Lung (tissue), 16 donors: ENCODE results near the gene ESYT1. TPM values are rescaled to one million over a fixed set of nuclear protein-coding genes. Genes with fewer than 3 reads are reported as not detected.

Experiments
- ATAC-seq: fragments of 200-7000 bp; cut with Tn5 transposase; one replicate; pipeline ENCODE4 v1.9.1; 2020; ENCODE audit warnings: moderate number of reproducible peaks; ENCODE audit not compliant: insufficient read depth, low FRiP score
- DNase-seq, 3 donors: peaks; one replicate each; pipeline ENCODE4 v3.0.0-alpha.2; 2013 to 2017
- H3K27ac ChIP-seq, 2 donors: one replicate each; pipeline ENCODE4 v1.5.1; 2013; ENCODE audit warnings: mild to moderate bottlenecking in 2 of 2, moderate library complexity in 2 of 2, control low read depth in 1 of 2, inconsistent platforms in 1 of 2, low read depth in 1 of 2, low read length in 1 of 2
- H3K27me3 ChIP-seq, 3 donors: one replicate each; pipeline ENCODE4 v1.5.1; 2013; ENCODE audit warnings: low read length in 2 of 3; ENCODE audit not compliant: control insufficient read depth in 3 of 3, insufficient read depth in 3 of 3
- H3K36me3 ChIP-seq, 4 donors: one replicate each; pipeline ENCODE4 v1.5.1; 2013; ENCODE audit warnings: low read length in 4 of 4, mild to moderate bottlenecking in 1 of 4, moderate library complexity in 1 of 4; ENCODE audit not compliant: control insufficient read depth in 4 of 4, insufficient read depth in 4 of 4
- H3K4me1 ChIP-seq, 5 donors: one replicate each; pipeline ENCODE4 v1.5.1; 2013; ENCODE audit warnings: low read length in 5 of 5, mild to moderate bottlenecking in 2 of 5, moderate library complexity in 1 of 5; ENCODE audit not compliant: control insufficient read depth in 5 of 5, insufficient read depth in 5 of 5
- H3K4me3 ChIP-seq: one replicate; pipeline ENCODE4 v1.5.1; 2013; ENCODE audit warnings: mild to moderate bottlenecking, control low read depth, moderate library complexity
- H3K9ac ChIP-seq, 2 donors: one replicate each; pipeline ENCODE4 v1.5.1; 2013; ENCODE audit warnings: low read length in 2 of 2, control low read depth in 1 of 2; ENCODE audit not compliant: insufficient read depth in 1 of 2
- H3K9me3 ChIP-seq, 4 donors: one replicate each; pipeline ENCODE4 v1.5.1; 2013; ENCODE audit warnings: low read length in 3 of 4, mild to moderate bottlenecking in 1 of 4, moderate library complexity in 1 of 4; ENCODE audit not compliant: control insufficient read depth in 4 of 4, insufficient read depth in 3 of 4
- CTCF ChIP-seq: IDR thresholded peaks from 2 replicates; pipeline ENCODE4 v1.5.1; 2012; ENCODE audit warnings: mild to moderate bottlenecking; ENCODE audit errors: control extremely low read depth, extremely low read depth
- WGBS, 2 donors: extraction: QIAGEN DNeasy Blood & Tissue Kit; methylation state at CpG; one replicate each; pipeline ENCODE4 v1.1.7; 2013; 5-methylcytosine and 5-hydroxymethylcytosine counted together
- long read RNA-seq, 5 donors: transcript quantifications; one replicate each; lab custom pipeline, GENCODE V29; 2026
- polyA plus RNA-seq, 2 donors: library from polyadenylated mRNA; stranded (reverse); fragments of 200-250 nt; gene quantifications; one replicate each; pipeline ENCODE4 v1.2.1, GENCODE V29; 2013
- total RNA-seq, 2 donors: library from RNA; depleted of rRNA in 1 of 2; stranded (reverse); fragments of >200 nt in 1 of 2; gene quantifications; one replicate each; pipeline ENCODE4 v1.2.1, GENCODE V29; 2014 to 2021
- donor health status: control.
- donor health status: control.
- donor health status: Bipolar disorder and iron deficiency.
- donor health status: healthy.
- donor health status: DM: yes; HTN: yes; CAD: no.

ESYT1 gene
- 100 to 1,000 TPM in 1 of 2 donors, 10 to 100 TPM in 1; 57.4 to 131 TPM for total RNA-seq
- 10 to 100 TPM; 23.5 to 71.0 TPM for polyA plus RNA-seq
- long read RNA-seq, donor 1, full-length matches to known transcripts, result 14 of 14 reads
- long read RNA-seq, donor 1, partial matches to known transcripts, result 0 of 14 reads
- long read RNA-seq, donor 1, other reads (novel, unspliced or antisense), result 0 of 14 reads
- long read RNA-seq, donor 2, full-length matches to known transcripts, result 4 of 4 reads
- long read RNA-seq, donor 2, partial matches to known transcripts, result 0 of 4 reads
- long read RNA-seq, donor 2, other reads (novel, unspliced or antisense), result 0 of 4 reads
- long read RNA-seq, donor 3, full-length matches to known transcripts, result 3 of 3 reads
- long read RNA-seq, donor 3, partial matches to known transcripts, result 0 of 3 reads
- long read RNA-seq, donor 3, other reads (novel, unspliced or antisense), result 0 of 3 reads
- long read RNA-seq, donor 4, partial matches to known transcripts, result 0 of 2 reads
- long read RNA-seq, donor 4, other reads (novel, unspliced or antisense), result 0 of 2 reads
- long read RNA-seq, donor 5, full-length matches to known transcripts, result 7 of 7 reads
- long read RNA-seq, donor 5, partial matches to known transcripts, result 0 of 7 reads
- long read RNA-seq, donor 5, other reads (novel, unspliced or antisense), result 0 of 7 reads

GRCh38 chr12:56127888-56128669, at the start of gene ESYT1:
TSS of gene ESYT1 (plus strand) at chr12:56128267. CDS start at chr12:56128320, 53 bp downstream.
- peaks cover 2 to 27% (median 20%) of the 10 kb centered on the region in 4 donors for H3K36me3 ChIP-seq
- peak within 1 kb of the TSS; percentile 77 for H3K4me3 ChIP-seq
- WGBS, 2 donors, result 0% methylated on average over 49 of the region's 49 CpGs
- DNase-seq (peak; percentile 99 to 100 (median 100)), ATAC-seq (peak; percentile 96)
- peaks cover 0 to 27% (median 12%) of the 10 kb centered on the region in 5 donors for H3K4me1 ChIP-seq
- TF ChIP-seq CTCF, result no peak
- H3K9ac ChIP-seq, result peak within 1 kb of the TSS; percentile 50 to 84
- peak within 1 kb of the TSS; percentile 82 to 88 for H3K27ac ChIP-seq
- H3K9me3 ChIP-seq, result no peaks in the 10 kb centered on the region
- H3K27me3 ChIP-seq, result no peaks in the 10 kb centered on the region

- H3K27me3 ChIP-seq, result peaks cover 0 to 27% (median 20%) of the 10 kb centered on the region in 3 donors
- no peaks in the 10 kb centered on the region for H3K9me3 ChIP-seq
- peak overlapping the region in 1 of 2 donors; percentile 47 for H3K9ac ChIP-seq
- H3K4me1 ChIP-seq, result peaks cover 0 to 17% (median 2%) of the 10 kb centered on the region in 5 donors
- DNase-seq (no peak), ATAC-seq (no peak)
- H3K4me3 ChIP-seq, result no peak overlapping the region
- TF ChIP-seq CTCF, result no peak
- H3K36me3 ChIP-seq, result no peaks in the 10 kb centered on the region
- H3K27ac ChIP-seq, result no peak overlapping the region
- 100% methylated on average over 1 of the region's 1 CpG for WGBS, 2 donors
These were observed 49.6 kb upstream of the ESYT1 start for GRCh38 chr12:56078427-56078826.

- DNase-seq, result peak; percentile 74 to 86 (median 80)
- peak overlapping the region; percentile 21 to 61 for H3K9ac ChIP-seq
- peak; percentile 88 for ATAC-seq
- H3K4me3 ChIP-seq, result peak overlapping the region; percentile 37
- peak overlapping the region; percentile 62 to 88 for H3K27ac ChIP-seq
- peaks cover 0 to 17% (median 2%) of the 10 kb centered on the region in 5 donors for H3K4me1 ChIP-seq
- TF ChIP-seq CTCF, result peak; percentile 50
- peaks cover 0 to 27% (median 25%) of the 10 kb centered on the region in 3 donors for H3K27me3 ChIP-seq
- H3K9me3 ChIP-seq, result no peaks in the 10 kb centered on the region
- WGBS, 2 donors, result 2 to 4% methylated on average over 49 to 50 of the region's 50 CpGs
- no peaks in the 10 kb centered on the region for H3K36me3 ChIP-seq
These were observed 48.9 kb upstream of the ESYT1 start for GRCh38 chr12:56078931-56079722.
